ENCODE results near the gene SERP2.

The SERP2 gene

GRCh38 chr13:44394658-44395057 lies 21.0 kb downstream of the SERP2 start:
- H3K9me3 Mint-ChIP-seq = no peaks in the 10 kb centered on the region
- H3K27me3 Mint-ChIP-seq = no peaks in the 10 kb centered on the region
- no peak overlapping the region for H3K27ac Mint-ChIP-seq

GRCh38 chr13:44395976-44396694 lies 22.5 kb downstream of the SERP2 start:
- no peak for DNase-seq
- H3K27me3 Mint-ChIP-seq = no peaks in the 10 kb centered on the region

More at GRCh38 chr13:44394658-44395057, 21.0 kb downstream of the SERP2 start:
- DNase-seq (no peak), ATAC-seq (no peak)
- Mint-ChIP-seq H3K4me3 (no peak overlapping the region), H3K4me1 (no peaks in the 10 kb centered on the region)

GRCh38 chr13:44396701-44397580 lies 23.3 kb downstream of the SERP2 start:
- no peak for DNase-seq
- Mint-ChIP-seq H3K4me3 (no peak overlapping the region), H3K9me3 (no peaks in the 10 kb centered on the region), H3K27ac (no peak overlapping the region), H3K27me3 (no peaks in the 10 kb centered on the region), H3K4me1 (no peaks in the 10 kb centered on the region)
- ATAC-seq = no peak

More at GRCh38 chr13:44395976-44396694, 22.5 kb downstream of the SERP2 start:
- no peak for ATAC-seq
- Mint-ChIP-seq H3K9me3 (no peaks in the 10 kb centered on the region), H3K4me1 (no peaks in the 10 kb centered on the region), H3K4me3 (no peak overlapping the region), H3K27ac (no peak overlapping the region)

DNA sequence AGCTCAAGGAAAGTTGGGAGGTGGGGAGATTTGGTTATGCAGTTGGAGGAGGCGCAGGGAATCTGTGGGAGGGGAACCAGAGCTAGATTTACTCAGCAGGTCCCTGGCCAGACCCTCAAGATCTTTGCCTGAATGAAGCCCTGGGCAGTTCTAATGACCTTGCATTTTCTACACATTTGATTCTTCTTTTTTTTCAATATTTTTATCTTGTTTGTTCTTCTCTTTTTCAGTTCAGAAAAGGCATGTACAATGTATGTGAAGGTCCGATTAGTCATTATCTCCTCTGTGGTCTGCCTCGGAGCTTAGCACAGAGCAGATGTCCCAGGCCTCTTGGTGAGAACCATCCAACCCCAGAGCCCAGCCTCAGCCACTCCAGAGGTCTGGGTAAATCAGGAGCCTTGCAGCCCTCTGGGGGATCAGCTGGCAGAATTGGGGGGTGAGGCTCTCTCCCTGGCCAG lies 24.2 kb downstream of the SERP2 start:
- H3K27me3 Mint-ChIP-seq = no peaks in the 10 kb centered on the region
- H3K27ac Mint-ChIP-seq = peak overlapping the region in 1 of 2 donors; percentile 44
- no peak overlapping the region for H3K4me3 Mint-ChIP-seq
- DNase-seq (no peak), ATAC-seq (no peak)
- no peaks in the 10 kb centered on the region for H3K4me1 Mint-ChIP-seq
- no peaks in the 10 kb centered on the region for H3K9me3 Mint-ChIP-seq

- Mint-ChIP-seq H3K27me3 (no peaks in the 10 kb centered on the region), H3K9me3 (no peaks in the 10 kb centered on the region), H3K4me1 (no peaks in the 10 kb centered on the region), H3K27ac (no peak overlapping the region), H3K4me3 (no peak overlapping the region)
- DNase-seq = no peak
- no peak for ATAC-seq
These were observed 25.0 kb downstream of the SERP2 start for GRCh38 chr13:44398606-44399005.

- Mint-ChIP-seq H3K27ac (no peak overlapping the region), H3K4me1 (no peaks in the 10 kb centered on the region), H3K4me3 (no peak overlapping the region), H3K9me3 (no peaks in the 10 kb centered on the region), H3K27me3 (no peaks in the 10 kb centered on the region)
- DNase-seq (no peak), ATAC-seq (no peak)
These were observed 25.4 kb downstream of the SERP2 start for GRCh38 chr13:44399074-44399473.

DNA sequence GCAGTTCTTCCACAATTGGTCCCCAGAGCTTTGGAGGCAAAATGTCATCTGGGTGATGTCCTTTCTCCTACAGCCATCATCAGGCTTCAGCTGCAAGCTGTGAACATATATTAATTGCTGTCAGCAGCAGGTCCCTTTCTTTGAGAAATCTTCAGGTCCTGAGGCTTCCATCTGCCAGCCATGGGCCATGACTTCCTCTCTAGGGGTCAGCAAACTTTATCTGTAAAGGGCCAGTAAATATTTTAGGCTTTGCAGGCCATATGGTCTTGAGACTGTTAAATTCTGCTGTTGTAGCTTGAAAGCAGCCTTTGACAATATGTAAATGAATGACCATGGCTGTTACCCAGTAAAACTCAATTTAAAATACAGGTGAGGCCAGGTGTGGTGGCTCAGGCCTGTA lies 27.1 kb downstream of the SERP2 start:
- no peak overlapping the region for H3K27ac Mint-ChIP-seq
- ATAC-seq = no peak

GRCh38 chr13:44401577-44401976 lies 28.0 kb downstream of the SERP2 start:
- no peak overlapping the region for H3K4me3 Mint-ChIP-seq
- ATAC-seq = no peak
- no peak overlapping the region for H3K27ac Mint-ChIP-seq
- no peaks in the 10 kb centered on the region for H3K27me3 Mint-ChIP-seq
- no peak for DNase-seq
- H3K4me1 Mint-ChIP-seq = no peaks in the 10 kb centered on the region
- H3K9me3 Mint-ChIP-seq = no peaks in the 10 kb centered on the region

More for the DNA sequence above, 27.1 kb downstream of the SERP2 start:
- DNase-seq = no peak
- Mint-ChIP-seq H3K27me3 (no peaks in the 10 kb centered on the region), H3K4me3 (no peak overlapping the region), H3K9me3 (no peaks in the 10 kb centered on the region), H3K4me1 (no peaks in the 10 kb centered on the region)

- ATAC-seq = no peak
- no peak for DNase-seq
- H3K9me3 Mint-ChIP-seq = no peaks in the 10 kb centered on the region
- no peaks in the 10 kb centered on the region for H3K4me1 Mint-ChIP-seq
- no peak overlapping the region for H3K4me3 Mint-ChIP-seq
- no peaks in the 10 kb centered on the region for H3K27me3 Mint-ChIP-seq
- H3K27ac Mint-ChIP-seq = no peak overlapping the region
These were observed 29.3 kb downstream of the SERP2 start for GRCh38 chr13:44402899-44403445.

DNA sequence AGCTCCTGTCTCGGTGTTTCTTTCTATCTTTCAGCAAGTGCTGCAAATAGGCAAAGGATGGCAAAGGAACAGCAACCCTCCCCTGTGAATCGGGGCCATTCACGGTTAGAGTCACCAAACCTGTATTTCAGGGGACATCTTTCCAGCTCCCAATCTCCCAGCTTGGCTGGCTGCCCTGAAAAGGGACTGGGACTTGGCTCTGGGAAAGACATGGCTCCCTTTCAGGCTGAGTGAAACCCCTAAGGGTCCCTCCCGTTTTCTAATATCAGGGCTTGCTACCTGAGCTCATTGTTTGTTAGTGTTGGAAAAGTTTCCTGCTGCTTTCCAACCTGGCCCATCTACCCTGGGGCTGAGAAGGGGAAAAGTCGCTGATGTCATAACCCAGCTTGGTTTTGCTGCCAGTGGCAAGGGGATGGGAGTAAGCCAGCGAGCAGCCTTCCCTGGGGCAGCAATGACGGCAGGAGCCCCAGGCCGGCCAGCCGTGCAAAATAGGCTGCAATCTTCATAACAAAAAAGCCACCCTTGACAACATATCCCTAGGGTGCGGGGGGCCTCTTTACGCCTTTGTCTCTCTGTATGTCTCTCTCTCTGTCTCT lies 29.9 kb downstream of the SERP2 start:
- Mint-ChIP-seq H3K9me3 (no peaks in the 10 kb centered on the region), H3K27me3 (no peaks in the 10 kb centered on the region), H3K4me1 (no peaks in the 10 kb centered on the region), H3K4me3 (no peak overlapping the region), H3K27ac (no peak overlapping the region)
- no peak for DNase-seq
- ATAC-seq = no peak

- no peak overlapping the region for H3K4me3 Mint-ChIP-seq
- H3K27ac Mint-ChIP-seq = peak overlapping the region in 1 of 2 donors; percentile 5
- ATAC-seq (no peak), DNase-seq (no peak)
- H3K9me3 Mint-ChIP-seq = no peaks in the 10 kb centered on the region
- no peaks in the 10 kb centered on the region for H3K27me3 Mint-ChIP-seq
- no peaks in the 10 kb centered on the region for H3K4me1 Mint-ChIP-seq
These were observed 30.9 kb downstream of the SERP2 start for GRCh38 chr13:44404261-44405132.

- ATAC-seq (no peak), DNase-seq (no peak)
- Mint-ChIP-seq H3K4me1 (no peaks in the 10 kb centered on the region), H3K4me3 (no peak overlapping the region), H3K27me3 (no peaks in the 10 kb centered on the region), H3K27ac (no peak overlapping the region), H3K9me3 (no peaks in the 10 kb centered on the region)
These were observed 33.0 kb downstream of the SERP2 start for GRCh38 chr13:44406617-44407016.

- Mint-ChIP-seq H3K9me3 (no peaks in the 10 kb centered on the region), H3K4me3 (no peak overlapping the region), H3K27ac (no peak overlapping the region), H3K27me3 (no peaks in the 10 kb centered on the region), H3K4me1 (no peaks in the 10 kb centered on the region)
- DNase-seq (no peak), ATAC-seq (no peak)
These were observed 33.8 kb downstream of the SERP2 start for GRCh38 chr13:44407379-44407778.

DNA sequence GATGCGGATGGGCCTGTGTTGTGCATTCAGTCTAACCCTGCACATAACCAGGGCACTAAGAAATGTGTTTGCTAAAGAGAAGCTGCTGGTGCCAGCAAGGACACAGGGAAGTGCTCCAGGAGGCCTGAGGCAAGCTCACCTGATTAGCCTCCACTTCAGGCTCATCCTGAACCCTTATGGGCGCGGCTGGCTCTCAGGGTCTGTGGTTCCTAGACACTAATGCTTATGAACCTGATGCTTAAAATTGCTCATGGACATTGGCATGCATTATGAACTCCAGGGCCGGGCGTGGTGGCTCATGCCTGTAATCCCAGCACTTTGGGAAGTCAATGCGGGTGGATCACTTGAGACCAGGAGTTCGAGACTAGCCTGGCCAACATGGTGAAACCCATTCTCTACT lies 34.3 kb downstream of the SERP2 start:
- no peak overlapping the region for H3K4me3 Mint-ChIP-seq
- no peak overlapping the region for H3K27ac Mint-ChIP-seq
- no peaks in the 10 kb centered on the region for H3K4me1 Mint-ChIP-seq
- no peaks in the 10 kb centered on the region for H3K9me3 Mint-ChIP-seq
- ATAC-seq (no peak), DNase-seq (no peak)
- no peaks in the 10 kb centered on the region for H3K27me3 Mint-ChIP-seq

DNA sequence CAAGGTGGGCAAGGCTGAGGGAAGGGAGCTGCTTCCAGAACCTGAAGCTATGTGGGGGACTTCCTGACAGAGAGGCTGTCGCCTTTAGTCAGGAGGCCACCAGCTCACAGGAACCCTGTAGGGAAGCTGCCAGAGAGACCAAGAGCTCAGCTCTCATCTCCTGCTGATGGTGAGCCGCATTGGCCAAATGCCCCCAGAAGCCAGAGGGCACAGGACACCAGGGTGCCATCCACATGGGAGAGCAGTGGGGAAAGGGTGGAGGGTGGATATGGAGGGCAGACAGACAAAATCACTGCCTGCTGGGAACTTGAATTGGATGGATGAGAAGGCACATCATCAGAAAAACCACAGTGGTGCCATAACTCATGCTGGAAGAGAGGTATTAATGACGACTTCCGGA lies 36.0 kb downstream of the SERP2 start:
- no peak for DNase-seq
- ATAC-seq = no peak
- H3K9me3 Mint-ChIP-seq = no peaks in the 10 kb centered on the region
- no peak overlapping the region for H3K4me3 Mint-ChIP-seq
- H3K27me3 Mint-ChIP-seq = no peaks in the 10 kb centered on the region
- no peaks in the 10 kb centered on the region for H3K4me1 Mint-ChIP-seq
- H3K27ac Mint-ChIP-seq = peak overlapping the region in 1 of 2 donors; percentile 24

Data from stimulated activated naive CD8-positive, alpha-beta T cell treated with anti-CD3 and anti-CD28 coated beads, Interleukin-15, amount 100 ng/mL, for 72 hours (primary cell).